GM19351 (cell line): ENCODE measurements around the gene CXCL10.
A peak's percentile ranks its signal among the peaks of the same experiment; 100 is the strongest.
"Not testable (repeated sequence)": the region's sequence is repeated elsewhere in the genome, so short reads cannot be mapped to it uniquely, and the experiment has no call there.

Experiments
- ATAC-seq: cut with Tn5 transposase; IDR thresholded peaks from one replicate; pipeline ENCODE4 v1.9.1; 2021; ENCODE audit warnings: mild to moderate bottlenecking, moderate library complexity; ENCODE audit not compliant: unreplicated experiment

The CXCL10 gene

GRCh38 chr4:76029300-76029699 lies 6.0 kb upstream of the CXCL10 start:
- no peak for ATAC-seq

GRCh38 chr4:76028350-76028765 lies 5.1 kb upstream of the CXCL10 start:
- ATAC-seq: no peak

- ATAC-seq: no peak
Measured at GRCh38 chr4:76024065-76024464, 768 bp upstream of the CXCL10 start.

GRCh38 chr4:76022677-76023076 lies 620 bp downstream of the CXCL10 start:
- no peak for ATAC-seq

- no peak for ATAC-seq
Measured at GRCh38 chr4:76022031-76022430, 1.3 kb downstream of the CXCL10 start.

GRCh38 chr4:76017056-76017686 lies 6.1 kb downstream of the CXCL10 start:
- no peak for ATAC-seq

GRCh38 chr4:76016393-76016792 lies 6.9 kb downstream of the CXCL10 start:
- peak; percentile 80 for ATAC-seq

GRCh38 chr4:76013540-76013939 lies 9.8 kb downstream of the CXCL10 start:
- ATAC-seq: no peak

GRCh38 chr4:76012388-76012801 lies 10.9 kb downstream of the CXCL10 start:
- no peak for ATAC-seq

GRCh38 chr4:76011700-76012387 lies 11.5 kb downstream of the CXCL10 start:
- ATAC-seq: peak; percentile 63

GRCh38 chr4:76011018-76011670 lies 12.2 kb downstream of the CXCL10 start:
- no peak for ATAC-seq

GRCh38 chr4:76010576-76010975 lies 12.7 kb downstream of the CXCL10 start:
- no peak for ATAC-seq

- ATAC-seq: no peak
Measured at GRCh38 chr4:76009311-76009710, 14.0 kb downstream of the CXCL10 start.

GRCh38 chr4:76007089-76007862 lies 16.0 kb downstream of the CXCL10 start, which contains the start of gene CXCL9:
CXCL9 (minus strand) TSS chr4:76007509; CDS start chr4:76007449, 60 bp downstream.
- no peak for ATAC-seq

- ATAC-seq: no peak
Measured at GRCh38 chr4:76003620-76004019, 19.7 kb downstream of the CXCL10 start.

- ATAC-seq: peak; percentile 57
Measured at GRCh38 chr4:76003035-76003434, 20.3 kb downstream of the CXCL10 start.

GRCh38 chr4:76002176-76002575 lies 21.1 kb downstream of the CXCL10 start:
- no peak for ATAC-seq

GRCh38 chr4:76001700-76002099 lies 21.6 kb downstream of the CXCL10 start:
- no peak for ATAC-seq

GRCh38 chr4:76000279-76000678 lies 23.0 kb downstream of the CXCL10 start:
- ATAC-seq: no peak

GRCh38 chr4:75998525-75999147 lies 24.7 kb downstream of the CXCL10 start:
- ATAC-seq: not testable (repeated sequence)

- ATAC-seq: no peak
Measured at GRCh38 chr4:75997946-75998345, 25.4 kb downstream of the CXCL10 start.
